ENCODE measurements around the gene VIL1. TPM values are rescaled to one million over a fixed set of nuclear protein-coding genes. Genes with fewer than 3 reads are reported as not detected.

The VIL1 gene
- total and polyA plus RNA-seq, 2 of the 8 experiments (the other 6 are each of a cell fraction or from before 2014, with no cell fraction given): 6.2 to 7.0 TPM

- TF ChIP-seq USF2 (IDR thresholded peaks at IDR 0.05; ENCODE audit: low read length): no peak
- TF ChIP-seq SIN3A (conservative IDR thresholded peaks at IDR 0.05 in 1 of 2, IDR thresholded peaks at IDR 0.05 in 1 of 2; ENCODE audit: low read depth in 1 of 2, low read length in 2 of 2): peak in 1 of 2 experiments; percentile 70; a peak in 1 of 4 replicates
- TF ChIP-seq HDAC2 (IDR thresholded peaks at IDR 0.05; ENCODE audit: borderline replicate concordance in 1 of 2, low read depth in 2 of 2, low read length in 2 of 2): 0 out of 4 replicates have a peak, but pooled peaks of 1 of the 2 experiments have one; percentile 35
- TF ChIP-seq SIRT6 (IDR thresholded peaks at IDR 0.05; ENCODE audit: low read length): no peak
- no peak for TF ChIP-seq RXRA (IDR thresholded peaks at IDR 0.05; ENCODE audit: insufficient read depth, low read depth, low read length)
- TF ChIP-seq RBBP5 (IDR thresholded peaks at IDR 0.05; ENCODE audit: borderline replicate concordance, low read depth, low read length): no peak
- TF ChIP-seq TBP (IDR thresholded peaks at IDR 0.05; ENCODE audit: low read depth, low read length): no peak
- peak; percentile 40; the same call in 1 of the 2 replicates for TF ChIP-seq BACH1 (IDR thresholded peaks at IDR 0.05; ENCODE audit: low read length)
- TF ChIP-seq ATF3 (IDR thresholded peaks at IDR 0.05; ENCODE audit: insufficient read depth, low read depth, low read length): no peak
- TF ChIP-seq JUND (IDR thresholded peaks at IDR 0.05; ENCODE audit: low read length): no peak; the same call in 1 of the 2 replicates
- no peak for TF ChIP-seq HDAC6 (IDR thresholded peaks at IDR 0.05; ENCODE audit: low read depth, low read length)
- TF ChIP-seq SIX5 (IDR thresholded peaks at IDR 0.05; ENCODE audit: low read depth, low read length): no peak
- TF ChIP-seq RAD21 (IDR thresholded peaks at IDR 0.05 in 1 of 2, conservative IDR thresholded peaks at IDR 0.05 in 1 of 2; ENCODE audit: low read depth in 2 of 2, low read length in 2 of 2): no peak
- peak; percentile 47; the same call in 1 of the 2 replicates for TF ChIP-seq GABPA (IDR thresholded peaks at IDR 0.05; ENCODE audit: borderline replicate concordance, insufficient read depth, low read length)
- no peak for TF ChIP-seq ATF2 (IDR thresholded peaks at IDR 0.05; ENCODE audit: low read length)
Measured at GRCh38 chr2:218399391-218400166, 19.3 kb upstream of the VIL1 start, which contains the start of gene CTDSP1 (continued).
